Loucy (cell line): ENCODE measurements around the gene TMEM17.
A peak's percentile ranks its signal among the peaks of the same experiment; 100 is the strongest.

ENCODE experiments used
- H2AFZ ChIP-seq: fragments of 200-600 bp; sonication (generic); 2 replicates; pipeline ENCODE4 v1.6.0; 2016; ENCODE audit warnings: antibody characterized with exemption, mild to moderate bottlenecking, low read length, moderate library complexity
- H3F3A ChIP-seq: fragments of 200-600 bp; 2 replicates; pipeline ENCODE4 v1.6.0; 2016; ENCODE audit warnings: antibody characterized with exemption, low read depth, mild to moderate bottlenecking
- H3K27me3 ChIP-seq: fragments of 200-600 bp; sonication (generic); 2 replicates; pipeline ENCODE4 v1.6.1; 2014; ENCODE audit warnings: low read length, mild to moderate bottlenecking; ENCODE audit not compliant: insufficient read depth, poor library complexity, severe bottlenecking
- H3K36me3 ChIP-seq: fragments of 200-600 bp; sonication (generic); 2 replicates; pipeline ENCODE4 v1.6.1; 2016; ENCODE audit warnings: low read length; ENCODE audit not compliant: insufficient read depth
- H3K4me1 ChIP-seq: fragments of 200-600 bp; sonication (generic); 2 replicates; pipeline ENCODE4 v1.5.1; 2014; ENCODE audit warnings: low read length, mild to moderate bottlenecking; ENCODE audit not compliant: insufficient read depth, poor library complexity, severe bottlenecking
- H3K4me2 ChIP-seq: fragments of 200-600 bp; sonication (generic); 2 replicates; pipeline ENCODE4 v1.6.0; 2014; ENCODE audit warnings: antibody characterized with exemption, low read length, low read depth, mild to moderate bottlenecking; ENCODE audit not compliant: poor library complexity, severe bottlenecking
- H3K4me3 ChIP-seq: fragments of 200-600 bp; sonication (generic); 2 replicates; pipeline ENCODE4 v1.5.1; 2014; ENCODE audit warnings: low read length, mild to moderate bottlenecking, mixed read lengths; ENCODE audit not compliant: poor library complexity, severe bottlenecking
- H3K79me2 ChIP-seq: fragments of 200-600 bp; sonication (generic); 2 replicates; pipeline ENCODE4 v1.6.1; 2014; ENCODE audit warnings: low read length; ENCODE audit not compliant: insufficient read depth
- H3K9ac ChIP-seq: fragments of 200-600 bp; sonication (generic); 2 replicates; pipeline ENCODE4 v1.6.0; 2014; ENCODE audit warnings: mild to moderate bottlenecking, low read depth, low read length, moderate library complexity; ENCODE audit not compliant: poor library complexity, severe bottlenecking
- H3K9me2 ChIP-seq: fragments of 200-600 bp; sonication (generic); replicated peaks from 2 replicates; pipeline ENCODE4 v1.6.1; 2016; ENCODE audit warnings: low read depth, low read length, mixed read lengths
- H3K9me3 ChIP-seq: fragments of 200-600 bp; sonication (generic); 2 replicates; pipeline ENCODE4 v1.6.1; 2014; ENCODE audit warnings: mild to moderate bottlenecking, antibody characterized with exemption, low read length, low read depth; ENCODE audit not compliant: insufficient read depth
- H4K20me1 ChIP-seq: fragments of 200-600 bp; sonication (generic); 2 replicates; pipeline ENCODE4 v1.6.0; 2014; ENCODE audit warnings: antibody characterized with exemption, low read length, mild to moderate bottlenecking; ENCODE audit not compliant: insufficient read depth, poor library complexity, severe bottlenecking
- EZH2phosphoT487 ChIP-seq: fragments of 200-600 bp; IDR thresholded peaks from 2 replicates; pipeline ENCODE4 v1.6.1; 2018; ENCODE audit warnings: antibody characterized with exemption, mild to moderate bottlenecking, moderate library complexity, borderline replicate concordance
- TF ChIP-seq, protein P1 (sequence below): fragments of 200-600 bp; sonication (generic); conservative IDR thresholded peaks from 2 replicates; pipeline ENCODE4 v1.5.1; 2014; ENCODE audit warnings: mild to moderate bottlenecking, antibody characterized with exemption, low read length

The TMEM17 gene

GRCh38 chr2:62478093-62478580, 27.9 kb downstream of the TMEM17 start:
- H3K9me3 ChIP-seq: no peaks in the 10 kb centered on the region
- H3K9me2 ChIP-seq: no peaks in the 10 kb centered on the region
- no peaks in the 10 kb centered on the region for H4K20me1 ChIP-seq
- no peak for TF ChIP-seq EZH2phosphoT487
- TF ChIP-seq, protein P1, sequence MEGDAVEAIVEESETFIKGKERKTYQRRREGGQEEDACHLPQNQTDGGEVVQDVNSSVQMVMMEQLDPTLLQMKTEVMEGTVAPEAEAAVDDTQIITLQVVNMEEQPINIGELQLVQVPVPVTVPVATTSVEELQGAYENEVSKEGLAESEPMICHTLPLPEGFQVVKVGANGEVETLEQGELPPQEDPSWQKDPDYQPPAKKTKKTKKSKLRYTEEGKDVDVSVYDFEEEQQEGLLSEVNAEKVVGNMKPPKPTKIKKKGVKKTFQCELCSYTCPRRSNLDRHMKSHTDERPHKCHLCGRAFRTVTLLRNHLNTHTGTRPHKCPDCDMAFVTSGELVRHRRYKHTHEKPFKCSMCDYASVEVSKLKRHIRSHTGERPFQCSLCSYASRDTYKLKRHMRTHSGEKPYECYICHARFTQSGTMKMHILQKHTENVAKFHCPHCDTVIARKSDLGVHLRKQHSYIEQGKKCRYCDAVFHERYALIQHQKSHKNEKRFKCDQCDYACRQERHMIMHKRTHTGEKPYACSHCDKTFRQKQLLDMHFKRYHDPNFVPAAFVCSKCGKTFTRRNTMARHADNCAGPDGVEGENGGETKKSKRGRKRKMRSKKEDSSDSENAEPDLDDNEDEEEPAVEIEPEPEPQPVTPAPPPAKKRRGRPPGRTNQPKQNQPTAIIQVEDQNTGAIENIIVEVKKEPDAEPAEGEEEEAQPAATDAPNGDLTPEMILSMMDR: no peak
- H3F3A ChIP-seq: no peaks in the 10 kb centered on the region
- no peaks in the 10 kb centered on the region for H3K79me2 ChIP-seq
- no peak overlapping the region for H3K4me3 ChIP-seq
- H3K4me2 ChIP-seq: no peak overlapping the region
- no peaks in the 10 kb centered on the region for H3K27me3 ChIP-seq
- peaks cover 19% of the 10 kb centered on the region for H3K4me1 ChIP-seq
- H3K36me3 ChIP-seq: no peaks in the 10 kb centered on the region
- H2AFZ ChIP-seq: peak overlapping the region; percentile 84
- no peak overlapping the region for H3K9ac ChIP-seq

DNA sequence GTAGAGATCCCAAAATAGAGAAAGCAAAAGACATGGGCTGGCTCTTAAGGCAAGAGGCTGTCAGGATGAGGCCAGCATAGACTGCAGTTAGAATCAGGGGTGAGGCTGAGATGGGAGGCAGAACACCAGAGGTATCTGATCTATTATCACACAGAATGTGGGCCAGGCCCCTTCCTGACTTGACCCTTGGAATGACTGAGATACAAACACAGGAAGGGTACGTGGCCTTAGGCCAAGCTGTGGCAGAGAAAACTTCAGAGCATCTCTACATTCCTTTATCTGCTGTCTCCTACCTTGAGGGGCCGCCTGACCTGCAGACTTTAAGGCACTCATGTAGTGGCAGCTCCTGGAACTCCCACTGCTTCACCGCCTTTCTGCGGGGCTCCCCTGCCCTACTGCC, 28.4 kb downstream of the TMEM17 start:
- H3K9me3 ChIP-seq: no peaks in the 10 kb centered on the region
- H3K9me2 ChIP-seq: no peaks in the 10 kb centered on the region
- TF ChIP-seq, protein P1: no peak
- TF ChIP-seq EZH2phosphoT487: no peak
- H3K79me2 ChIP-seq: no peaks in the 10 kb centered on the region
- peak overlapping the region; percentile 84; the same call in 1 of the 2 replicates for H2AFZ ChIP-seq
- peaks cover 19% of the 10 kb centered on the region for H3K4me1 ChIP-seq
- H3K4me2 ChIP-seq: no peak overlapping the region
- no peak overlapping the region for H3K4me3 ChIP-seq
- H3K27me3 ChIP-seq: no peaks in the 10 kb centered on the region
- H3K36me3 ChIP-seq: no peaks in the 10 kb centered on the region
- H3F3A ChIP-seq: no peaks in the 10 kb centered on the region
- H3K9ac ChIP-seq: no peak overlapping the region
- no peaks in the 10 kb centered on the region for H4K20me1 ChIP-seq

DNA sequence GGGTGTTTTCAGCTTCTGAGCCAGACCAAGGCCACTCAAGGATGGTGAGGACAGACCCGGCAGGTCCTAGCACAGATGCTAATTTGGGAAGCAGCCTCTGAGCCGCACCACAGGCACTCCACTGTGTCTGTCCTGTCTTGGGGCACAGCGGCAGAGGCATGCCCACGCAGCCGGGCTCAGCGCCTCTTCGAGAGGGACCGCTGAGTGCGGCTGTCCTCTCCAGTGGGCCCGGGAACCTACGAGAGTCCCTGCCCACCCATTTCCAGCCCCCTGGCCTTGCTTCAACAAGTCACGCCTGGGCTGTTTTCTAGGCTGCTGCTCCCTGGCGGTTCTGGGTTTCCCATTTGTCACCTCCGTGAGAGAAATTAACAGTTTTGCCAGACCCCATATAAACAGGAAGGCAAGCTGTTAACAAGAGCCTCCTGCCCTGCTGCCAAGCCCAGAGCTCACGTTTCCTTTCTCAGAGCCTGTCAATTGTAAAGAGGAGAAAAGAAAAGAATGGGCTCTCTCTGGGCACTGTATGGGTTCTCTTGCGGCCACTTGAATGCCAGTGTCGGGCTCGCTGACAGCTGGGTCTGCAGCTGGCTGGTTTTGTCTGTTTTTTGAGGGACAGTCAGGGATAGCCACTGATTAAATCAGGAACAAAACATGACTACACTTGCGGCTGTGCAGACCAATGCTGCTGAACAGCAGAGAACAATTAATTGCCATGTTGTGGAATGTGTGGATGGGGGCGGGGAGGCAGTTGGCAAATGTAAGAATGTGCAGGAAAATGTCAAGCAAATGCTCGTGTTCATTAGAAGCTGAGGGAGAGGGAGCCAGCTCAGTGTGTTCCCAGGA, 30.6 kb downstream of the TMEM17 start:
- Histone ChIP-seq H3K9me2 (no peaks in the 10 kb centered on the region), H3K79me2 (no peaks in the 10 kb centered on the region), H3K9me3 (no peaks in the 10 kb centered on the region), H3K9ac (no peak overlapping the region), H3K36me3 (no peaks in the 10 kb centered on the region), H3K4me2 (peak overlapping the region; percentile 13), H2AFZ (peak overlapping the region; percentile 3; the same call in 1 of the 2 replicates), H3K4me1 (peaks cover 19% of the 10 kb centered on the region), H3F3A (no peaks in the 10 kb centered on the region), H3K4me3 (no peak overlapping the region), H3K27me3 (no peaks in the 10 kb centered on the region), H4K20me1 (no peaks in the 10 kb centered on the region)
- TF ChIP-seq EZH2phosphoT487: no peak
- TF ChIP-seq, protein P1: no peak
